SIG-M5 treated with dmso at 0.1 percent for 504 hours (cell line): Measurements from ENCODE around the gene IVNS1ABP.
"Not testable (repeated sequence)": the region's sequence is repeated elsewhere in the genome, so short reads cannot be mapped to it uniquely, and the experiment has no call there.

ENCODE experiments used
- DNase-seq: peaks from one replicate; lab custom pipeline; 2025; ENCODE audit not compliant: unreplicated experiment; lab: John Stamatoyannopoulos, UW

The IVNS1ABP gene

GRCh38 chr1:185317034-185317885, at the start of gene IVNS1ABP:
Gene IVNS1ABP, minus strand, starts transcription at chr1:185317243. Its CDS starts 7,750 bp downstream, at chr1:185309493.
- peak; percentile 97 for DNase-seq

DNA sequence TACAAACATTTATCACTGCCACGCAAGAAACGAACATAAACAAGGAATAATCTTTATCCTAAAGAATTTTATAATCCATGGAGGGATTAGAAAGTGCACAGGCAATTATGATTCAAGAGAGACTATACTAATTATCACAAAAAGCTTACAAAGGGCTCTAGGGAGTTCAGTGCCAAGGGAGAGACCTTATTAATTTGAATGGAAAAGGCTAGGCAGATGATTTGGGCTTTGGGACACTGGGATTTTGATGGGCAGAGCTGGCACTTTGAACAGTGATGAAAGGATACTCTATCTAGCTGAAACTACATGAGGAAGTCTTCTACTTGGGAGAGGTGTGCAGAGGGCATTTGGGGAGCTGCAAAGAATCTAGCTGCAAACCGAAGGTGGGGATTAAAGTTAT, 48.9 kb upstream of the IVNS1ABP start:
- DNase-seq, result no peak

- not testable (repeated sequence) for DNase-seq
Measured at GRCh38 chr1:185364528-185364927, 47.5 kb upstream of the IVNS1ABP start.

DNA sequence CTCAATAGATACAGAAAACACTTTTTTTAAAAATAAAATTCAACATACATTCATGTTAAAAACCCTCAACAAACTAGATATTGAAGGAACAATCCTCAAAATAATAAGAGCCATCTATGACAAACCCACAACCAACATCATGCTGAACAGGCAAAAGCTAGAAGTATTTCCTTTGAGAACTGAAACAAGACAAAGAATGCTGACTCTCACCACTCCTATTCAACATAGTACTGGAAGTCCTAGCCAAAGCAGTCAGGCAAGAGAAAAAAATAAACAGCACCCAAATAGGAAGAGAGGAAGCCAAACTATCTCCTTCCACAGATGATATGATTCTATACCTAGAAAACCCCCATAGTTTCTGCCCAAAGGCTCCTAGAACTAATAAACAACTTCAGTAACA, 46.2 kb upstream of the IVNS1ABP start:
- DNase-seq, result no peak

DNA sequence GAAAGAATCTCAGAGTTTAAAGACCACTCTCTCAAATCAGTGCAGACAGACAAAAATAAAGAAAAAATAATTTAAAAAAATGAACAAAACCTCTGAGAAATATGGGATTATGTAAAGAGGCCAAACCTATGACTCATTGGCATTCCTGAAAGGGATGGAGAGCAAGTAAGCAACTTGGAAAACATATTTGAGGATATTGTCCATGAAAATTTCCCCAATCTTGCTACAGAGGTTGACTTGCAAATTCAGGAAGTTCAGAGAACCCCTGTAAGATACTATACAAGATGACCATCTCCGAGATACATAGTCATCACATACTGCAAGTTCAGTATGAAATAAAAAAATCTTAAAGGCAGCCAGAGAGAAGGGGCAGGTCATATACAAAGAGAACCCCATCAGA, 43.7 kb upstream of the IVNS1ABP start:
- DNase-seq, result no peak

DNA sequence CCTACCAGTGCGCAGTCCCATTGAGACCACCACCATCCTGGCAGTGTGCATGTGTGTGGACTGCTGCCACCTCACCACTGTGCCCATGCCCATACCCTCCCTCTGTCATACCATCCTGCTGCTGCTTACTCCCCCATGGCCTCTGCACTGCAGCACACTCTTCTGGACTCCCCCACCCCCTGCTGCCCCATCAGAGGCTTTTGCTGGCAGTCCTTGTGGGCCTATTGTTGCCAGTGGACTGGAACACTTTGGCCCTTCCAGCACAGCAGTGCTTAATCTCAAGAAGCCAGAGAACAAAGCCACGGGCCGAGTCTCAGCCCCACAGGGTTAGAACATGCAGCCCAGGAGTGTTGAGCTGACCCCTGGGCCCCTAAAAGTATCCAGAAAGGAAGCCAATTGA, 41.9 kb upstream of the IVNS1ABP start:
- DNase-seq, result no peak

GRCh38 chr1:185355947-185356346, 38.9 kb upstream of the IVNS1ABP start:
- DNase-seq, result no peak

DNA sequence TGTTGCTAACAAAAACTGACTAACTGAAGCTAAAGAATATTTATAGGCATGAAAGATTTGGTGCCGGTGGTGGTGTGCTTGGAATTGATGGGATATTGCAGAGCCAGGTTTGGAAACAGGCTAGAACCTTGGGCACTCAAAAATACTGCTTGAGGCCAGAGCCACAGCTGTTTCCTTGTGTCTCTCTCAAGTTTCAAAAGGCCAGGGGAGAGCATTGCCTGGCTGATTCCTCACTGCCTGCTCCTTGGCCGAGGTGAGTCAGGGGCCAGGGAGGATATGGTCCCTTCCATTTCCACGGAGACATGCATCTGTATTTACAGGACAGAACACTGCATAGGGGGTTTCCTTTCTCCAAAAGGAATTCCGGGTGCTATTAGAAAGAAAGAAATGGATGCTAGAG, 36.1 kb upstream of the IVNS1ABP start:
- DNase-seq, result no peak

GRCh38 chr1:185351734-185352466, 34.9 kb upstream of the IVNS1ABP start:
- no peak for DNase-seq

DNA sequence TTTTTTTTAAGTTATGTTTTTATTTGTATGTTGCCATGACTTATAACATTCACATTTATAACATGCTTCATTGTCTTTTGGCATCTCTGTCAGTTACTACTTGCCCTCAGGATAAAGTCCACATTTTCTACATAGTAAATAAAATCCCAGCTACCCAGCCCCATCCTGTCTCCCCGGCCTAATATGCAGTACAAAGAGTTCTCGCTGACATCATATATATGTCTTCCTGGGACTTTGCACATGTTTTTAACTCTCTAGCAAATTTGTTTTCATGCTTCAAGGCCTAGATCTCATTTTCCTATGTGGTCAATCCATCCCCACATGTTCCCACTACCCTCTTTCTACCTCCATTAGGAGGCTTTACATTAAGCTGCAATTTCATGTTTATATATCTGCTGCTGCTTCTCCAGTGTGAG, 33.0 kb upstream of the IVNS1ABP start:
- DNase-seq, result no peak

DNA sequence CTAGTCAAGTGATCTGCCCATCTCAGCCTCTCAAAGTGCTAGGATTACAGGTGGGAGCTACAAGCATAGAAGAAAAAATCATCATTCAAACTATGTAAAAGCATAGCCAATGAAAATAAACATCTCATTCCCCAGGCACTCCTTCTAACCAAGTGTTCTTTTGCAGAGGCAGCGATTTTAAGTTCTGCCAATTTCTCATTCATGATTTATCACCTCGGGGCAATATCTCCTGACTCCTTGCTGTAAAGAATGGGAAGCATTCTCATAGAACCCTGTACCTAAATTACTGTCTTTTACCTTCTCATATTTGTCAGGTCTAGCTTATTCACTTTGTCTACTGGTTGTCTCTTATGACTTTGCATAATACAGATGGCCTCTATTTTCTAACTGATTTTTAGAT, 32.5 kb upstream of the IVNS1ABP start:
- no peak for DNase-seq

DNA sequence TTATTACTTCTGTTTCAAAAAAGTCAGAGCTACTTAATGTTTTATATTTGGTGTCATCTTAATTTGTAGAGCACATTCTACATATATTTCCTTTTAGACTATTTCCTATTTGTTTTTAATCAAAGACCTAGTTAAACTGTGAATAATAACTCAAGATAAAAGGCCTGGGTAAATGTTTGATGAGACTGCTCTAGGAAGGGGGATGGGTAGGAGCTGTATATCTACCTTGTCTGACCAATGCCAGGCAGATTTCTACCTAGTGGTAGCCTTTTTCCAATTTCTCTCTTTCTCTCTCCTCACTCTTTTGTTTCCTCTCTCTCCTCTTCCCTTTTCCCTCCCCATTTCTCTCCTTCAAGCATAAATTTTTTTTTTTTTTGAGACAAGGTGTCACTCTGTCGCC, 31.9 kb upstream of the IVNS1ABP start:
- no peak for DNase-seq

DNA sequence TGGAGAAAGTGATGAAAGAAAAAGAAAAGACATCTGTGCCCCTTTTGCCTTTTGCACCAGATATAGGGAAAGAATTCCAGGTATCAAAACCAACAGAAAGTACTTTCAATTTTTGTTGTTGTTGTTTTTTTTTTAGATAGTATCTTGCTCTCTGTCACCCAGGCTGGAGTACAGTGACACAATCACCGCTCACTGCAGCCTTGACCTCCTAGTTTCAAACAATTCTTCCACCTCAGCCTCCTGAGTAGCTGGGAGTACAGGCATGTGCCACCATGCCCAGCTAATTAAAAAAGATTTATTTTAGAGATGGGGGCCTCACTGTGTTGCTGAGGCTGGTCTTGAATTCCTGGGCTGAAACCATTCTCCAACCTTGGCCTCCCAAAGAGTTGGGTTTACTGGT, 31.3 kb upstream of the IVNS1ABP start:
- no peak for DNase-seq

DNA sequence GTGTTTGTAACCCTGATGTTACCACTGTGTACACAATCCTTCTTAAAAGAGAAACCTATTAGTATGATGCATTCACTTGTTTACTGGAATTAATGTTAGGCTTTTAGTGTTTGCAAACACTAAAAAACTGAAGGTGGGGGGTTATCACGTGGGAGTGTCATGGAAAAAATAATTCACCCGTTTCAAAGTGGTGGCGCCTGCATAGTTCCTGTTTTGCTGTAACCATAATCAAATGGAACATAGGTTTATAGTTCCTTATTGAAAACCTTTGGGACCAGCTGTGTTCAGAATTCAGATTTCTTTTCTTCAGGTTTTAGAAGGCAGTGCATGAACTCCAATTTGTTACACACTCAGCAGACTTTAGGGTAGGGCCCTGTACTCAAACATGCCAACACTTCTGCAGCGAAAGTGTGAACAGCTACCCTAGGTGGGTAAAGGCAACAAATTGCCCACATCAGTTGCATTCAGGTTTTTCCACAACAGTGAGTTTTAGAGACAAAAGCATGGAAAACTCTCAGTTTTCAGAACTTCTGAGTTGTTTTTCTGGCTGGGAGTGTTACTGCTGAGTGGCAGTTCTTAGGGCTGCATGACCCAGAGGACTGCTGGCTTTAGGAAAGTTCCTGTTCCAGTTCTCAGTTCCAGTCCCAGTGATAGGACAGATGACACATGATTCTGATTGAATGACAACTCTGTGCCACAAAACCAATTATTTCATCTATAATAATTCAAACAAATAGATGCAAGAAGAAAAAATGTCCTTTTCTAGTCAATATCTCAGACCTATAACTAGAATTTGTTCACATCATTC, 29.1 kb upstream of the IVNS1ABP start:
- peak; percentile 72 for DNase-seq

GRCh38 chr1:185343306-185343705, 26.3 kb upstream of the IVNS1ABP start:
- no peak for DNase-seq

DNA sequence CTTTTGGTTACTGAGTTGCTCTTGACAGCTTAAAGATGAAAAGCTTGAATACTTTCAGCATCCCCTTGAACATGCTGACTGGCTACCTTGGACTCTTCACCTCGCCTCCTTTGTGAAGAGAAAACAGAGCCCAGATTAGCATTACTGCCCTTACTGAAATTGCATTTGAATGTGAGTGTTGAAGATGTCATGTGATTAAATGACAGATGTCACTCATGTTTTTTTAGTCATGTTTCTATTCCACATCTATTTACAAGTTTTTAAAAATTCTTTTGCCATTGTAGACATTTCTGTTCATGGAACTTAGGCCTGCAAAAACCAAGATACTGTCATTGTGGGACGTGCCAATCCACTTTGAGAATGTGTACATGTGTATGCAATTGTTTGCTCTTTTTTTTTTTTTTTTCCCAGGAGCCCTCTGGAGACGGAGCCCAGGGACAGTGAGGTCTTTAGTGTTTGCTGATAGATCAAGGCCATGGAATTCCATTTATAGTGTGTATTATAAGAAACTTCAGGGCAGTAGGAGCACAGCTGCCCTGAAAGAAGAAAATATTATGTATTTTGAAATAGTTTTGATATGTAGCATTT, 25.7 kb upstream of the IVNS1ABP start:
- no peak for DNase-seq

- no peak for DNase-seq
Measured at GRCh38 chr1:185342017-185342416, 25.0 kb upstream of the IVNS1ABP start.

DNA sequence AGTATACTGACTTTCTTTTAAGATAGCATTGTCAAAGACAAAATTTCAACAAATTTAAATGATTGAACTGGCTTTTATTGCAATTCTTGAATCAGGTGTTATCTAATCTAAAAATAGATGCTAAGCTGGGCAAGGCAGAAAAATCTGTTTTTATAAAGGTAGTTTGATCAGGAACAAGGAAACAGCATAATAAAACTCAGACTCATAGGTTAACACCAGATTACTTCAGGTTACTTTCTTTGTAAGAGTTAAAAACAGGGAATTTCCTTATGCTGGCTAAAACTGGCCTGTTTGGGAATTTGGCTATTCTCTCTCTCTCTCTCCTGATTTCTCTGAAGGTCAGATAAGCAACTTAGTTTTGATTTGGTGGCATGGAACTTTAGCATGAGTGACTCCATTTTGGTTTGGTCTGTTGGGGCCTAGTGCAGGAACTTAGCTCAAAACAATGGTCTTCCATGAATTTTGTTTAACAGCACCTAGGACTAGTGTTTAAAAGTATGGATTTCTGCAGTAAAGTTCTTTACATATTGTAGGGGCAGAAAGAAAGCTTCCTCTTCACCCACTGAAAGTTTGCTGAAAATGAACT, 24.2 kb upstream of the IVNS1ABP start:
- DNase-seq, result no peak

GRCh38 chr1:185338719-185339622, 21.9 kb upstream of the IVNS1ABP start:
- DNase-seq, result peak; percentile 97

GRCh38 chr1:185337246-185337645, 20.2 kb upstream of the IVNS1ABP start:
- DNase-seq, result peak; percentile 87
